ENCODE measurements around the gene NOS1AP.

NOS1AP gene

GRCh38 chr1:162305969-162306368 is 236.5 kb downstream of the NOS1AP start:
- no peak for DNase-seq

GRCh38 chr1:162310337-162310736 is 240.8 kb downstream of the NOS1AP start:
- DNase-seq: no peak

- no peak for DNase-seq
These were observed 244.7 kb downstream of the NOS1AP start for GRCh38 chr1:162314206-162314605.

GRCh38 chr1:162315673-162316072 is 246.2 kb downstream of the NOS1AP start:
- no peak for DNase-seq

- no peak for DNase-seq
These were observed 246.7 kb downstream of the NOS1AP start for GRCh38 chr1:162316187-162316586.

- DNase-seq: no peak
These were observed 248.1 kb downstream of the NOS1AP start for GRCh38 chr1:162317621-162318020.

GRCh38 chr1:162319493-162320175 is 250.1 kb downstream of the NOS1AP start:
- no peak for DNase-seq

- DNase-seq: no peak
These were observed 252.4 kb downstream of the NOS1AP start for GRCh38 chr1:162321809-162322422.

- DNase-seq: no peak
These were observed 253.5 kb downstream of the NOS1AP start for GRCh38 chr1:162323023-162323422.

- DNase-seq: no peak
These were observed 254.9 kb downstream of the NOS1AP start for GRCh38 chr1:162324396-162324795.

GRCh38 chr1:162326559-162326958 is 257.1 kb downstream of the NOS1AP start:
- DNase-seq: no peak

GRCh38 chr1:162327144-162327787 is 257.8 kb downstream of the NOS1AP start:
- DNase-seq: no peak

GRCh38 chr1:162327788-162328165 is 258.3 kb downstream of the NOS1AP start:
- DNase-seq: no peak

- no peak for DNase-seq
These were observed 259.0 kb downstream of the NOS1AP start for GRCh38 chr1:162328512-162328911.

GRCh38 chr1:162329826-162330225 is 260.3 kb downstream of the NOS1AP start:
- DNase-seq: no peak

- no peak for DNase-seq
These were observed 264.5 kb downstream of the NOS1AP start for GRCh38 chr1:162333991-162334390.

- no peak for DNase-seq
These were observed 265.6 kb downstream of the NOS1AP start for GRCh38 chr1:162335126-162335525.

GRCh38 chr1:162336621-162337285 is 267.3 kb downstream of the NOS1AP start:
- no peak for DNase-seq

GRCh38 chr1:162342452-162342983 is 273.0 kb downstream of the NOS1AP start:
- DNase-seq: no peak

- no peak for DNase-seq
These were observed 274.0 kb downstream of the NOS1AP start for GRCh38 chr1:162343470-162343869.

GRCh38 chr1:162347281-162347680 is 277.8 kb downstream of the NOS1AP start:
- no peak for DNase-seq

GRCh38 chr1:162349635-162350330 is 280.3 kb downstream of the NOS1AP start:
- no peak for DNase-seq

All from activated CD8-positive, alpha-beta memory T cell treated with anti-CD3 and anti-CD28 coated beads, Interleukin-2, amount 50 U/mL, for 4 hours (primary cell).